Measurements from ENCODE around the gene PROCA1. TPM values are rescaled to one million over a fixed set of nuclear protein-coding genes. Genes with fewer than 3 reads are reported as not detected.

The PROCA1 gene
- total RNA-seq, 1 experiment from 2014 or later = 4.9 TPM

DNA sequence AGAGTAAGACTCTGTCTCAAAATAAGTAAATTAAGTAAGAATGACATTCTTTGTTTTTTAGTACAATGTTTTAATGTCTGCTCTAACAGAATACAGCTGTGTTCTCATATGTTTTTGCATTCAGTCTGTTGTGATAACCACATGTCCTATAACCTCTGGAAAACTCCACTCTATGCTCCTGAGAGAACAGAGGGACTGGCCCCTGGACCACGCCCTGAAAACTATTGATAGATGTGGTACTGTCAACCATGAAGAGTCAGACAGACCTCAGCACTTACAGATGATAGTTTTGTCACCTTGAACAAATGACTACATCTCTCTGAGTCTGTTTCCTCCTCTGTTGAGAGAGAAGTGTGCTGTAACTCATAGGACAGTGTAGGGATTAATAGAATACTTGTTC lies 41.8 kb downstream of the PROCA1 start:
- ATAC-seq (no peak), DNase-seq (ENCODE audit: low read depth, low spot score) (no peak)
- TF ChIP-seq TCF7L2 (IDR thresholded peaks at IDR 0.05; ENCODE audit: low read depth, low read length) = no peak
- TF ChIP-seq SIN3A (IDR thresholded peaks at IDR 0.05; ENCODE audit: borderline replicate concordance, insufficient read depth, low read depth, low read length) = no peak
- TF ChIP-seq POLR2AphosphoS5 (IDR thresholded peaks at IDR 0.05; ENCODE audit: low read depth, low read length) = no peak
- TF ChIP-seq, protein P1, sequence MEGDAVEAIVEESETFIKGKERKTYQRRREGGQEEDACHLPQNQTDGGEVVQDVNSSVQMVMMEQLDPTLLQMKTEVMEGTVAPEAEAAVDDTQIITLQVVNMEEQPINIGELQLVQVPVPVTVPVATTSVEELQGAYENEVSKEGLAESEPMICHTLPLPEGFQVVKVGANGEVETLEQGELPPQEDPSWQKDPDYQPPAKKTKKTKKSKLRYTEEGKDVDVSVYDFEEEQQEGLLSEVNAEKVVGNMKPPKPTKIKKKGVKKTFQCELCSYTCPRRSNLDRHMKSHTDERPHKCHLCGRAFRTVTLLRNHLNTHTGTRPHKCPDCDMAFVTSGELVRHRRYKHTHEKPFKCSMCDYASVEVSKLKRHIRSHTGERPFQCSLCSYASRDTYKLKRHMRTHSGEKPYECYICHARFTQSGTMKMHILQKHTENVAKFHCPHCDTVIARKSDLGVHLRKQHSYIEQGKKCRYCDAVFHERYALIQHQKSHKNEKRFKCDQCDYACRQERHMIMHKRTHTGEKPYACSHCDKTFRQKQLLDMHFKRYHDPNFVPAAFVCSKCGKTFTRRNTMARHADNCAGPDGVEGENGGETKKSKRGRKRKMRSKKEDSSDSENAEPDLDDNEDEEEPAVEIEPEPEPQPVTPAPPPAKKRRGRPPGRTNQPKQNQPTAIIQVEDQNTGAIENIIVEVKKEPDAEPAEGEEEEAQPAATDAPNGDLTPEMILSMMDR (IDR thresholded peaks at IDR 0.05) = no peak
- TF ChIP-seq, protein P2, sequence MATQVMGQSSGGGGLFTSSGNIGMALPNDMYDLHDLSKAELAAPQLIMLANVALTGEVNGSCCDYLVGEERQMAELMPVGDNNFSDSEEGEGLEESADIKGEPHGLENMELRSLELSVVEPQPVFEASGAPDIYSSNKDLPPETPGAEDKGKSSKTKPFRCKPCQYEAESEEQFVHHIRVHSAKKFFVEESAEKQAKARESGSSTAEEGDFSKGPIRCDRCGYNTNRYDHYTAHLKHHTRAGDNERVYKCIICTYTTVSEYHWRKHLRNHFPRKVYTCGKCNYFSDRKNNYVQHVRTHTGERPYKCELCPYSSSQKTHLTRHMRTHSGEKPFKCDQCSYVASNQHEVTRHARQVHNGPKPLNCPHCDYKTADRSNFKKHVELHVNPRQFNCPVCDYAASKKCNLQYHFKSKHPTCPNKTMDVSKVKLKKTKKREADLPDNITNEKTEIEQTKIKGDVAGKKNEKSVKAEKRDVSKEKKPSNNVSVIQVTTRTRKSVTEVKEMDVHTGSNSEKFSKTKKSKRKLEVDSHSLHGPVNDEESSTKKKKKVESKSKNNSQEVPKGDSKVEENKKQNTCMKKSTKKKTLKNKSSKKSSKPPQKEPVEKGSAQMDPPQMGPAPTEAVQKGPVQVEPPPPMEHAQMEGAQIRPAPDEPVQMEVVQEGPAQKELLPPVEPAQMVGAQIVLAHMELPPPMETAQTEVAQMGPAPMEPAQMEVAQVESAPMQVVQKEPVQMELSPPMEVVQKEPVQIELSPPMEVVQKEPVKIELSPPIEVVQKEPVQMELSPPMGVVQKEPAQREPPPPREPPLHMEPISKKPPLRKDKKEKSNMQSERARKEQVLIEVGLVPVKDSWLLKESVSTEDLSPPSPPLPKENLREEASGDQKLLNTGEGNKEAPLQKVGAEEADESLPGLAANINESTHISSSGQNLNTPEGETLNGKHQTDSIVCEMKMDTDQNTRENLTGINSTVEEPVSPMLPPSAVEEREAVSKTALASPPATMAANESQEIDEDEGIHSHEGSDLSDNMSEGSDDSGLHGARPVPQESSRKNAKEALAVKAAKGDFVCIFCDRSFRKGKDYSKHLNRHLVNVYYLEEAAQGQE (IDR thresholded peaks at IDR 0.05; ENCODE audit: insufficient read depth in 1 of 2, low read depth in 2 of 2, low read length in 1 of 2) = no peak
- Histone ChIP-seq H3K27ac (ENCODE audit: low read length) (no peak overlapping the region), H3K36me3 (ENCODE audit: control insufficient read depth, insufficient read depth, low read length) (peaks cover 27% of the 10 kb centered on the region), H3K4me3 (ENCODE audit: low read depth in 2 of 2, low read length in 2 of 2) (no peak overlapping the region), H3K27me3 (ENCODE audit: control insufficient read depth, insufficient read depth, low read length) (no peaks in the 10 kb centered on the region), H3K4me1 (ENCODE audit: control insufficient read depth, insufficient read depth, low read length) (no peaks in the 10 kb centered on the region), H3K9me3 (ENCODE audit: control insufficient read depth, insufficient read depth, low read depth, low read length) (no peaks in the 10 kb centered on the region)
- intact Hi-C loops (cut with micrococcal nuclease; ENCODE audit: unreplicated experiment) (no loop called here), in situ Hi-C loops (cut with HindIII; ENCODE audit: low pct_unique_long_range_greater_than_20kb, low sequenced_read_pairs) (no loop called here)
- CTCF ChIA-PET = no interaction called here
- no TSS peak for BruUV-seq (replicated peaks)
- POLR2A ChIA-PET = no interaction called here

DNA sequence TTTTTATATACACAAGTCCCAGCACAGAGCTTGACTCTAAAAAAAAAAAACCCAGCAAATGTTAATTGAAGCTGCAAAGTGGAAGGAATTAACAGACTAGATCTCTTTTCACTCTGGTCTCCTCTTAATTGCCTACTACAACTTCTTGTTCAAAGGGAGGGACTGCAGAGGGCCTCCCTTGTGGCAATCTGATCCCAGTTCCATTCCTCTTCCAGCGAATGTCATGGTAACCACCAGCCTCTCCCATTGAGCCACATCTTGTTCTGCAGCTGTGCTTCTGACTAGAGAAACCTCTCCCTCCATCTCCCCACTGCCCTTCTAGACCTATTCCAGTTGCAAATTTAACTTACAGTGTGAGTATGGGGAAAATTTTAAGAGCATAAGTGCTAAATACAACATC lies 43.8 kb downstream of the PROCA1 start:
- no TSS peak for BruUV-seq (replicated peaks)
- no peak for ATAC-seq

More for the DNA sequence above, 43.8 kb downstream of the PROCA1 start:
- ChIA-PET CTCF (no interaction called here), POLR2A (interaction anchor here (0.6 to 0.8 kb wide), 2 partner anchors 9 to 56 kb away, joined by 3 read pairs; no protein-coding TSS in a partner anchor)
- Histone ChIP-seq H3K27ac (ENCODE audit: low read length) (no peak overlapping the region), H3K27me3 (ENCODE audit: control insufficient read depth, insufficient read depth, low read length) (no peaks in the 10 kb centered on the region), H3K4me3 (ENCODE audit: low read depth in 2 of 2, low read length in 2 of 2) (no peak overlapping the region), H3K4me1 (ENCODE audit: control insufficient read depth, insufficient read depth, low read length) (peaks cover 8% of the 10 kb centered on the region), H3K9me3 (ENCODE audit: control insufficient read depth, insufficient read depth, low read depth, low read length) (no peaks in the 10 kb centered on the region), H3K36me3 (ENCODE audit: control insufficient read depth, insufficient read depth, low read length) (peaks cover 16% of the 10 kb centered on the region)
- no peak for TF ChIP-seq TCF7L2 (IDR thresholded peaks at IDR 0.05; ENCODE audit: low read depth, low read length)
- TF ChIP-seq, protein P2 (IDR thresholded peaks at IDR 0.05; ENCODE audit: insufficient read depth in 1 of 2, low read depth in 2 of 2, low read length in 1 of 2) = no peak
- TF ChIP-seq, protein P1 (IDR thresholded peaks at IDR 0.05) = no peak
- in situ Hi-C loops (cut with HindIII; ENCODE audit: low pct_unique_long_range_greater_than_20kb, low sequenced_read_pairs) (no loop called here), intact Hi-C loops (cut with micrococcal nuclease; ENCODE audit: unreplicated experiment) (no loop called here)
- DNase-seq (ENCODE audit: low read depth, low spot score) = no peak
